DMS 273 (cell line): ENCODE results near the gene ADAMTSL1.
"Not testable (repeated sequence)": the region's sequence is repeated elsewhere in the genome, so short reads cannot be mapped to it uniquely, and the experiment has no call there.

ENCODE experiments used
- DNase-seq: peaks from one replicate; lab custom pipeline; 2025; ENCODE audit not compliant: unreplicated experiment; lab: John Stamatoyannopoulos, UW

Gene ADAMTSL1

GRCh38 chr9:18921366-18922075 is 447.6 kb downstream of the ADAMTSL1 start:
- no peak for DNase-seq

- no peak for DNase-seq
Observed at GRCh38 chr9:18922161-18922885, 448.4 kb downstream of the ADAMTSL1 start.

GRCh38 chr9:18923167-18923566 is 449.2 kb downstream of the ADAMTSL1 start:
- DNase-seq: no peak

GRCh38 chr9:18923671-18924430 is 449.9 kb downstream of the ADAMTSL1 start:
- no peak for DNase-seq

- no peak for DNase-seq
Observed at GRCh38 chr9:18925880-18926279, 451.9 kb downstream of the ADAMTSL1 start.

GRCh38 chr9:18926513-18926912 is 452.6 kb downstream of the ADAMTSL1 start:
- no peak for DNase-seq

- DNase-seq: no peak
Observed at GRCh38 chr9:18928711-18929110, 454.8 kb downstream of the ADAMTSL1 start.

- DNase-seq: not testable (repeated sequence)
Observed at GRCh38 chr9:18930611-18931010, 456.7 kb downstream of the ADAMTSL1 start.

- no peak for DNase-seq
Observed at GRCh38 chr9:18935541-18935940, 461.6 kb downstream of the ADAMTSL1 start.

GRCh38 chr9:18936094-18936871 is 462.3 kb downstream of the ADAMTSL1 start:
- DNase-seq: no peak

- no peak for DNase-seq
Observed at GRCh38 chr9:18939943-18940342, 466.0 kb downstream of the ADAMTSL1 start.

- DNase-seq: no peak
Observed at GRCh38 chr9:18941060-18941740, 467.2 kb downstream of the ADAMTSL1 start.

GRCh38 chr9:18942801-18943200 is 468.8 kb downstream of the ADAMTSL1 start:
- no peak for DNase-seq

GRCh38 chr9:18947892-18948339 is 474.0 kb downstream of the ADAMTSL1 start:
- DNase-seq: no peak

- no peak for DNase-seq
Observed at GRCh38 chr9:18951936-18952335, 478.0 kb downstream of the ADAMTSL1 start.

GRCh38 chr9:18955626-18956025 is 481.7 kb downstream of the ADAMTSL1 start:
- DNase-seq: no peak
